ENCODE results near the gene PKIG.
"Not testable (repeated sequence)": the region's sequence is repeated elsewhere in the genome, so short reads cannot be mapped to it uniquely, and the experiment has no call there.

PKIG gene

DNA sequence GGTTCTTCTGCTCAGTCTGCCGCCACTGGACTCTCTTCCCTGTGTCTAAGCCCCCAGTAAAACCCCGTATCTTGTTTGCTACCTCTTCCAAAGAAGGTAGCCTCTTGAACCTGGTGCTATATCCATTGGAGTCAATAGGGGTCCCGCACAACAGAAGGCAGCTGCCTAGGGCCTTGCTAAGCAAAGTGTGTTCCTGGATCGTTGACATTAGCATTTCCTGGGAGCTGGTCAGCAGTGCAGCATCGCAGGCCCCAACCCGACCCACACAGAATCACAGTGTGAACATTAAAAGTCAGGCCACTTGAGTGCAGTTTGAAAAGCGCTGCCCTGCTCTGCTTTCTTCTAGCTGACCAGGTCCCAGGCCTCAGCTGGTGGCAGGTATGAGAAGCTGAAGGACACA is 66.2 kb downstream of the PKIG start:
- no peak overlapping the region for H3K27ac ChIP-seq
- no peak for DNase-seq (ENCODE audit: low spot score)
- no peak overlapping the region for H3K4me3 ChIP-seq
- TF ChIP-seq, protein P1, sequence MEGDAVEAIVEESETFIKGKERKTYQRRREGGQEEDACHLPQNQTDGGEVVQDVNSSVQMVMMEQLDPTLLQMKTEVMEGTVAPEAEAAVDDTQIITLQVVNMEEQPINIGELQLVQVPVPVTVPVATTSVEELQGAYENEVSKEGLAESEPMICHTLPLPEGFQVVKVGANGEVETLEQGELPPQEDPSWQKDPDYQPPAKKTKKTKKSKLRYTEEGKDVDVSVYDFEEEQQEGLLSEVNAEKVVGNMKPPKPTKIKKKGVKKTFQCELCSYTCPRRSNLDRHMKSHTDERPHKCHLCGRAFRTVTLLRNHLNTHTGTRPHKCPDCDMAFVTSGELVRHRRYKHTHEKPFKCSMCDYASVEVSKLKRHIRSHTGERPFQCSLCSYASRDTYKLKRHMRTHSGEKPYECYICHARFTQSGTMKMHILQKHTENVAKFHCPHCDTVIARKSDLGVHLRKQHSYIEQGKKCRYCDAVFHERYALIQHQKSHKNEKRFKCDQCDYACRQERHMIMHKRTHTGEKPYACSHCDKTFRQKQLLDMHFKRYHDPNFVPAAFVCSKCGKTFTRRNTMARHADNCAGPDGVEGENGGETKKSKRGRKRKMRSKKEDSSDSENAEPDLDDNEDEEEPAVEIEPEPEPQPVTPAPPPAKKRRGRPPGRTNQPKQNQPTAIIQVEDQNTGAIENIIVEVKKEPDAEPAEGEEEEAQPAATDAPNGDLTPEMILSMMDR (IDR thresholded peaks at IDR 0.05) = no peak

DNA sequence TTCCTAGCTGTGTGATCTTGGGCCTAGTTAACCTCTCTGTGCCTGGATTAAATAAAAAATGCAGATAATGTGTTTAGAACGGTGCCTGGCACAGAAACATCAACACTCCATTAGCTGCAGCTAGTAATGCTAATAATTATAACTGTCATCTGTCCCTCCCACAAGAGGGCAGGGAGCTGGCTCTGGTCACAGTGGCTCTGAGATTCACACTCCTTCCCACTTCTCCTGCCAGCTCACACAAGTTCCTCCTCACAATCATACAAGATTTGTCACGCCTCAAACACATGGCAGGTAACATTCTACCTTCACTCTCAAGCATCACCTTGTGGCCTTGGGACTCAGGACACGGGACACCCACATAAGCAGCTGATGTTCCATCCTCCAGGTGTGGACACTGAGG is 66.7 kb downstream of the PKIG start:
- no peak overlapping the region for H3K27ac ChIP-seq
- no peak overlapping the region for H3K4me3 ChIP-seq
- no peak for DNase-seq (ENCODE audit: low spot score)
- TF ChIP-seq, protein P1 (IDR thresholded peaks at IDR 0.05) = no peak

DNA sequence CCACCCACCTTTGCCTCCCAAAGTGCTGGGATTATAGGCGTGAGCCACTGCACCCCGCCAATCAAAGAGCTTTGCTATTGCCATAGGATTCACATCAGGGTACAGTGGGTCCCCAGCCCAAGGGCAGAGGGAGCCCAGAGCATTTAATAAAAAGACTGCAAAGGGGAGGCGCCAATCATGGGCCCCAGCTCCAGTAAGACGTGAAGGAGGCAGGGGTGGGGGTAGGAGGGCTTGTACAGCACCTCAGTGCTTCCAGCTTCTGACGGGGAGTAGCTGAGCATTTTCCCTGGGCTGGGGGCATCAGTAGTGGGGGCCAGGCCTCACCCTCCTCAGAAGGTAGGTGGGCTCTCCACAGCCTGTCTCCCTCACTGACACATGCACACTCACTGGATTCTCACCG is 67.6 kb downstream of the PKIG start:
- DNase-seq (ENCODE audit: low spot score) = no peak
- TF ChIP-seq, protein P1 (IDR thresholded peaks at IDR 0.05) = no peak
- H3K4me3 ChIP-seq = no peak overlapping the region

DNA sequence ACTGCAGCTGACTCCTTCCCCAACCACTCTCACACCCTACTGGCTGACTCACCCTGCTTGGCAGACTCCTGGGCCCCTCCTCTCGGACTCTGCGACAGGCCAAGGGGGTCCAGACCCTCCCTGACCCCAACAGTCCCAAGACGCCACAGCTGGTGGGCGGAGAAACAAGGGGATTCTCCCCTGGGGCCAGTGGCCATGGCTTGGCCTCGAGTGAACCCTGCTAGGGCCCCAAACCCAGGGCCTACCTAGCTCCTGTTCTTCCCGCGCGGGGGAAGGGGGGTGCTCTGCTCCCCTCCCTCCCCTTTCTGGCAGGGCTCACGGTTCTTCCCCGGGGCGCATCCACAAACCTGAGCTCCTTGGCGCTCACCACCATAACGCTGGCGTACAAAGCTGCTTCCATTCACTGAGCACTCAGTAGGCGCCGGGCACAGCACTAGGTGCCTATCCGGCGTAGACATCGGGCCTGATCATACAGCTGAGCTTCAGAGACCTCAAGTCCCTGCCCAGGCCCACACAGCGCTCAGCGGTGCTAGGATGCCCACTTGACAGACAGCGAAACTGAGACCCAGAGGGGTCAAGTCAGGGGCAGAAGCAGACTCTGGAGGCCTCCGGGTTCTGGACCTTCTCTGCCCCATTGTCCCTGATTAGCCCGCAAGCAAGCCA is 68.5 kb downstream of the PKIG start:
- Histone ChIP-seq H3K27ac (peak overlapping the region; percentile 48 to 84), H3K4me3 (peak overlapping the region; percentile 80)
- DNase-seq (ENCODE audit: low spot score) = no peak
- TF ChIP-seq, protein P1 (IDR thresholded peaks at IDR 0.05) = no peak

More for the DNA sequence above, 67.6 kb downstream of the PKIG start:
- H3K27ac ChIP-seq = no peak overlapping the region

- H3K4me3 ChIP-seq = peak overlapping the region; percentile 80
- TF ChIP-seq, protein P1 (IDR thresholded peaks at IDR 0.05) = no peak
- no peak for DNase-seq (ENCODE audit: low spot score)
- H3K27ac ChIP-seq = peak overlapping the region; percentile 48 to 84
These were observed 69.0 kb downstream of the PKIG start for GRCh38 chr20:44651434-44651683.

GRCh38 chr20:44651684-44652423 is 69.5 kb downstream of the PKIG start, which contains the start of gene ADA:
TSS of gene ADA (minus strand) at chr20:44651699. CDS start at chr20:44651607, 92 bp downstream.
- no peak for DNase-seq (ENCODE audit: low spot score)
- Histone ChIP-seq H3K27ac (peak within 1 kb of the TSS; percentile 54 to 84), H3K4me3 (peak within 1 kb of the TSS; percentile 80)
- TF ChIP-seq, protein P1 (IDR thresholded peaks at IDR 0.05) = no peak

GRCh38 chr20:44653546-44653945 is 71.2 kb downstream of the PKIG start:
- Histone ChIP-seq H3K27ac (no peak overlapping the region), H3K4me3 (no peak overlapping the region)
- DNase-seq (ENCODE audit: low spot score) = no peak
- TF ChIP-seq, protein P1 (IDR thresholded peaks at IDR 0.05) = no peak

GRCh38 chr20:44654210-44654609 is 71.8 kb downstream of the PKIG start:
- DNase-seq (ENCODE audit: low spot score); H3K27ac ChIP-seq: not testable (repeated sequence)

More at GRCh38 chr20:44654210-44654609, 71.8 kb downstream of the PKIG start:
- not testable (repeated sequence) for H3K4me3 ChIP-seq

All from coronary artery (tissue), 2 donors.